SK-N-SH (cell line): Measurements from ENCODE around the gene SPO11. TPM values are rescaled to one million over a fixed set of nuclear protein-coding genes. Genes with fewer than 3 reads are reported as not detected.

Source experiments
- CTCF ChIA-PET: fragments of 300-600, 350-600 bp; formaldehyde crosslinking; extraction: SDS; loops from one replicate; lab custom pipeline; 2021; lab: Yijun Ruan, JAX
- POLR2A ChIA-PET: fragments of 350-600 bp; sonication (Branson Sonifier 250); formaldehyde crosslinking; extraction: SDS; loops from one replicate; lab custom pipeline; 2020; ENCODE audit warnings: antibody characterized with exemption, inconsistent platforms; lab: Yijun Ruan, JAX
- DNase-seq: peaks from one replicate; pipeline ENCODE4 v3.0.0; 2012
- H2AFZ ChIP-seq: fragments of 200-600 bp; sonication (generic); 2 replicates; pipeline ENCODE4 v1.8.1; 2016; ENCODE audit warnings: antibody characterized with exemption, mild to moderate bottlenecking, low read depth
- H3F3A ChIP-seq: fragments of 200-600 bp; sonication (generic); replicated peaks from 2 replicates; pipeline ENCODE3; 2016; ENCODE audit warnings: antibody characterized with exemption, mild to moderate bottlenecking; ENCODE audit not compliant: insufficient read depth
- H3K27ac ChIP-seq, 2 experiments: fragments of 200-500 bp in 1 of 2; fragments of 200-600 bp in 1 of 2; sonication (Bioruptor generic) in 1 of 2; sonication (generic), shearing (Covaris generic) in 1 of 2; 2 replicates each; pipeline versions ENCODE4 v1.5.1 to v1.6.1; 2014 to 2016; ENCODE audit warnings: low read depth in 2 of 2, inconsistent platforms in 1 of 2, low read length in 1 of 2, mild to moderate bottlenecking in 1 of 2, mixed read lengths in 1 of 2
- H3K27me3 ChIP-seq: fragments of 200-600 bp; sonication (generic), shearing (Covaris generic); 2 replicates; pipeline ENCODE4 v1.6.1; 2016; ENCODE audit warnings: mixed run types; ENCODE audit not compliant: insufficient read depth
- H3K36me3 ChIP-seq, 2 experiments: fragments of 200-500 bp in 1 of 2; fragments of 200-600 bp in 1 of 2; sonication (Bioruptor generic) in 1 of 2; sonication (generic) in 1 of 2; replicated peaks in 1 of 2; 2 replicates each; pipeline versions ENCODE3 to v1.5.1; 2014 to 2016; ENCODE audit warnings: low read length in 1 of 2, mild to moderate bottlenecking in 1 of 2; ENCODE audit not compliant: insufficient read depth in 2 of 2, control insufficient read depth in 1 of 2
- H3K4me1 ChIP-seq, 2 experiments: fragments of 200-500 bp in 1 of 2; fragments of 200-600 bp in 1 of 2; sonication (Bioruptor generic) in 1 of 2; sonication (generic), shearing (Covaris generic) in 1 of 2; 2 replicates each; pipeline versions ENCODE4 v1.5.1 to v1.6.1; 2014 to 2016; ENCODE audit warnings: low read depth in 1 of 2, low read length in 1 of 2, mixed run types in 1 of 2; ENCODE audit not compliant: insufficient read depth in 2 of 2, control insufficient read depth in 1 of 2
- H3K4me2 ChIP-seq: fragments of 200-600 bp; sonication (generic), shearing (Covaris generic); 2 replicates; pipeline ENCODE4 v1.6.1; 2017; ENCODE audit warnings: mixed run types
- H3K4me3 ChIP-seq, 2 experiments: fragments of 200-500 bp in 1 of 2; fragments of 200-600 bp in 1 of 2; sonication (Bioruptor generic) in 1 of 2; sonication (generic), shearing (Covaris generic) in 1 of 2; 2 replicates each; pipeline versions ENCODE4 v1.5.1 to v1.8.1; 2014 to 2016; ENCODE audit warnings: low read depth in 2 of 2, inconsistent platforms in 1 of 2, low read length in 1 of 2, mild to moderate bottlenecking in 1 of 2, mixed read lengths in 1 of 2, moderate library complexity in 1 of 2
- H3K79me2 ChIP-seq: fragments of 200-600 bp; sonication (generic); 2 replicates; pipeline ENCODE4 v1.8.1; 2017; ENCODE audit warnings: mild to moderate bottlenecking; ENCODE audit not compliant: insufficient read depth
- H3K9ac ChIP-seq: fragments of 200-600 bp; sonication (generic); 2 replicates; pipeline ENCODE4 v1.6.1; 2017; ENCODE audit warnings: mixed run types
- H3K9me2 ChIP-seq: fragments of 200-600 bp; sonication (generic); 2 replicates; pipeline ENCODE4 v1.6.1; 2017; ENCODE audit warnings: mixed run types
- H3K9me3 ChIP-seq: fragments of 200-600 bp; sonication (generic); 2 replicates; pipeline ENCODE4 v1.6.1; 2017; ENCODE audit warnings: mixed run types, mild to moderate bottlenecking, moderate library complexity
- H4K20me1 ChIP-seq: fragments of 200-600 bp; sonication (generic); 2 replicates; pipeline ENCODE4 v1.6.1; 2017; ENCODE audit warnings: mild to moderate bottlenecking, mixed run types; ENCODE audit not compliant: insufficient read depth
- EZH2phosphoT487 ChIP-seq: fragments of 200-600 bp; sonication (generic); IDR thresholded peaks from 2 replicates; pipeline ENCODE4 v1.6.1; 2017; ENCODE audit warnings: low read depth, mixed run types, mild to moderate bottlenecking, antibody characterized with exemption, moderate library complexity, borderline replicate concordance
- JUND ChIP-seq: IDR thresholded peaks from 2 replicates; pipeline ENCODE4 v1.4.0; 2012
- MEF2A ChIP-seq: IDR thresholded peaks from 2 replicates; pipeline ENCODE4 v1.4.0; 2012; ENCODE audit warnings: low read depth, borderline replicate concordance
- POLR2AphosphoS5 ChIP-seq: IDR thresholded peaks from 2 replicates; pipeline ENCODE4 v1.6.1; 2012; ENCODE audit warnings: low read depth, low read length
- RCOR1 ChIP-seq: fragments of 150-350 bp; IDR thresholded peaks from 2 replicates; pipeline ENCODE4 v1.6.1; 2017; ENCODE audit warnings: antibody characterized with exemption, low read length
- RFX5 ChIP-seq: IDR thresholded peaks from 2 replicates; pipeline ENCODE4 v1.6.1; 2012; ENCODE audit warnings: mild to moderate bottlenecking, improper control_type of control experiment, low read length
- RXRA ChIP-seq: IDR thresholded peaks from 2 replicates; pipeline ENCODE4 v1.4.0; 2012; ENCODE audit warnings: low read depth, mild to moderate bottlenecking, borderline replicate concordance
- SMC3 ChIP-seq: IDR thresholded peaks from 2 replicates; pipeline ENCODE4 v1.6.1; 2012; ENCODE audit warnings: low read depth, low read length, improper control_type of control experiment
- TAF1 ChIP-seq: IDR thresholded peaks from 2 replicates; pipeline ENCODE4 v1.6.1; 2012; ENCODE audit warnings: low read depth, mild to moderate bottlenecking, low read length, moderate library complexity, borderline replicate concordance
- TCF12 ChIP-seq: IDR thresholded peaks from 2 replicates; pipeline ENCODE4 v1.4.0; 2012
- YY1 ChIP-seq: IDR thresholded peaks from 2 replicates; pipeline ENCODE4 v1.4.0; 2012; ENCODE audit warnings: low read depth, mild to moderate bottlenecking
- WGBS: methylation state at CpG from one replicate; pipeline ENCODE4 v1.1.6; 2017; ENCODE audit warnings: low lambda C conversion rate; 5-methylcytosine and 5-hydroxymethylcytosine counted together
- polyA plus RNA-seq, 3 experiments: library from polyadenylated mRNA; depleted of rRNA; stranded (reverse); fragments of >200 nt; gene quantifications; 2 replicates each; pipeline ENCODE4 v1.2.3, GENCODE V29; 2012
- TF ChIP-seq, protein P1 (sequence below): IDR thresholded peaks from 2 replicates; pipeline ENCODE4 v1.4.0; 2012; ENCODE audit warnings: low read depth
- TF ChIP-seq, protein P2 (sequence below): IDR thresholded peaks from 2 replicates; pipeline ENCODE4 v1.4.0; 2012; ENCODE audit warnings: low read depth, borderline replicate concordance
- TF ChIP-seq, protein P3 (sequence below): IDR thresholded peaks from 2 replicates; pipeline ENCODE4 v1.4.0; 2012; ENCODE audit warnings: low read depth, borderline replicate concordance
- TF ChIP-seq, protein P4 (sequence below): fragments of 150-350 bp; IDR thresholded peaks from 2 replicates; pipeline ENCODE4 v1.6.1; 2016; ENCODE audit warnings: mild to moderate bottlenecking, low read depth, low read length
- TF ChIP-seq, protein P5 (sequence below): IDR thresholded peaks from 2 replicates; pipeline ENCODE4 v1.6.1; 2012; ENCODE audit warnings: mild to moderate bottlenecking, low read depth, low read length, moderate library complexity

SPO11 gene
- polyA plus RNA-seq, 1 of the 3 experiments (the other 2 are of a cell fraction): not detected

DNA sequence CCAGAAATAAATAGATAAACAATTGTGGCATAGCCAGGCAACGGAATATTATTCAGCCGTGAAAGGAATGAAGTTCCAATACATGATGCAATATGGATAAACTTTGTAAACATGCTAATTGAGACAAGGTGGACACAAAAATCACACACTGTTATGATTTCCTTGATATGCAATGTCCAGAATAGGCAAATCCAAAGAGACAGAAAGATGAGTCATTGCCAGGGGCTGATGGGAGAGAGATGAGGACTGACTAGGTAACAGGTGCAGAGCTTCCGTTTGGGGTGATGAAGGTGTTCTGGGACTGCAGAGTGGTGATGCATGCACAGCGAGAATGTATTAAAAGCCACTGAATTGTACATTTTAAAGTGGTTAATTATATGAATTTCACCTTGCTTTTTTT lies 31.1 kb upstream of the SPO11 start:
- no peak overlapping the region for H3K4me3 ChIP-seq
- no peaks in the 10 kb centered on the region for H3K27me3 ChIP-seq
- H4K20me1 ChIP-seq: no peaks in the 10 kb centered on the region
- no peaks in the 10 kb centered on the region for H3K4me1 ChIP-seq
- H3K27ac ChIP-seq: no peak overlapping the region
- H3F3A ChIP-seq: no peaks in the 10 kb centered on the region
- H3K9me3 ChIP-seq: no peaks in the 10 kb centered on the region
- H3K9ac ChIP-seq: no peak overlapping the region
- CTCF ChIA-PET: no interaction called here
- H2AFZ ChIP-seq: no peak overlapping the region
- TF ChIP-seq JUND (no peak), RFX5 (no peak)
- TF ChIP-seq, protein P1, sequence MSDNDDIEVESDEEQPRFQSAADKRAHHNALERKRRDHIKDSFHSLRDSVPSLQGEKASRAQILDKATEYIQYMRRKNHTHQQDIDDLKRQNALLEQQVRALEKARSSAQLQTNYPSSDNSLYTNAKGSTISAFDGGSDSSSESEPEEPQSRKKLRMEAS: no peak
- TF ChIP-seq, all 33 proteins: peak for 0
- Histone ChIP-seq H3K4me2 (no peak overlapping the region), H3K36me3 (no peaks in the 10 kb centered on the region), H3K9me2 (no peaks in the 10 kb centered on the region), H3K79me2 (no peaks in the 10 kb centered on the region)
- POLR2A ChIA-PET: no interaction called here
- no peak for DNase-seq
- 43% methylated on average over 4 of the region's 4 CpGs for WGBS

DNA sequence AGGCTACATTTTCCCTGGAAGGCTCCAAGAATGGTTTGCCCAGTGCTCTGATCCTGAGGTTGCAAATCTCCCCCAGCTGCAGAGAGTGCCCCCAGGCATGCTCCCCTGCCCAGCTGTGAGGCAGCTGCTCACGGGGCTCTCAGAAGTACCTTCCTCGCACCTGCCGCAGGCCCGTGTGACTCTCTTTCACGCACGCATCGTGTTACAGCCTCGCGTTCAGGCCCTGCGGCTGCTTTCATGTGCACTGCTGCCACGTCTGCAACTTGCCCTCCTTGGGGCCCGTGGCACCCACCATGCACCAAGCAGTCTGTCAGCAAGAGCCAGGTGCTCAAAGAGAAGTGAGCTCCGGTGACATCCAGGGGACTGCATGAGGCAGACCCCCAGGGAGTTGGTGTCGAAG lies 28.6 kb upstream of the SPO11 start:
- Histone ChIP-seq H3K36me3 (no peaks in the 10 kb centered on the region), H3K27ac (no peak overlapping the region), H3K27me3 (no peaks in the 10 kb centered on the region), H3K4me3 (no peak overlapping the region), H2AFZ (no peak overlapping the region), H3K4me2 (no peak overlapping the region), H4K20me1 (no peaks in the 10 kb centered on the region), H3K9me2 (no peaks in the 10 kb centered on the region), H3K4me1 (no peaks in the 10 kb centered on the region), H3K79me2 (no peaks in the 10 kb centered on the region), H3F3A (no peaks in the 10 kb centered on the region), H3K9me3 (no peaks in the 10 kb centered on the region), H3K9ac (no peak overlapping the region)
- ChIA-PET CTCF (interaction anchor here (0.7 to 1.4 kb wide), 4 partner anchors 14 to 42 kb away, joined by 3 to 5 read pairs (median 4); no protein-coding TSS in a partner anchor), POLR2A (no interaction called here)
- TF ChIP-seq TCF12 (no peak), RXRA (no peak)
- TF ChIP-seq, protein P2, sequence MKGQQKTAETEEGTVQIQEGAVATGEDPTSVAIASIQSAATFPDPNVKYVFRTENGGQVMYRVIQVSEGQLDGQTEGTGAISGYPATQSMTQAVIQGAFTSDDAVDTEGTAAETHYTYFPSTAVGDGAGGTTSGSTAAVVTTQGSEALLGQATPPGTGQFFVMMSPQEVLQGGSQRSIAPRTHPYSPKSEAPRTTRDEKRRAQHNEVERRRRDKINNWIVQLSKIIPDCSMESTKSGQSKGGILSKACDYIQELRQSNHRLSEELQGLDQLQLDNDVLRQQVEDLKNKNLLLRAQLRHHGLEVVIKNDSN: no peak
- DNase-seq: no peak
- 67% methylated on average over 14 of the region's 14 CpGs for WGBS

DNA sequence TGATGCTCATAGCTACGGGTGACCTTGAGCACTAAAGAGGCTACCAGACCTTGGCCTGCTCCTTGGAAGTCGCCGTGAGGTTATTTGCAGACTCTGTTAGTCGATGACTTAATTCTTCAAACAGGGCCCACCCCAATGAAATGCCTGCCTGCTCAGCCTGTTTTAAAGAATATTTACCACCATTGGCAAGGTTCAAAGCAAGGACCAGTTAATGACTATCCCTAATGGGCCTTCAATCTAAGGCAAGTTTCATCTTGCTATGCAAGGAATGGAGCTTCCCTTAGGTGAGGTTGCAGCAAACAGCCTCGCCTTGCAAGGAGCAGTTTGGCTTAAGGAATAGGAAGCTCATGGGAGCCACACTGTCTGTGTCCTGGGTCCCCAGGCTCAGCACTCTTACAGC lies 22.9 kb upstream of the SPO11 start:
- H3K79me2 ChIP-seq: no peaks in the 10 kb centered on the region
- TF ChIP-seq, protein P3, sequence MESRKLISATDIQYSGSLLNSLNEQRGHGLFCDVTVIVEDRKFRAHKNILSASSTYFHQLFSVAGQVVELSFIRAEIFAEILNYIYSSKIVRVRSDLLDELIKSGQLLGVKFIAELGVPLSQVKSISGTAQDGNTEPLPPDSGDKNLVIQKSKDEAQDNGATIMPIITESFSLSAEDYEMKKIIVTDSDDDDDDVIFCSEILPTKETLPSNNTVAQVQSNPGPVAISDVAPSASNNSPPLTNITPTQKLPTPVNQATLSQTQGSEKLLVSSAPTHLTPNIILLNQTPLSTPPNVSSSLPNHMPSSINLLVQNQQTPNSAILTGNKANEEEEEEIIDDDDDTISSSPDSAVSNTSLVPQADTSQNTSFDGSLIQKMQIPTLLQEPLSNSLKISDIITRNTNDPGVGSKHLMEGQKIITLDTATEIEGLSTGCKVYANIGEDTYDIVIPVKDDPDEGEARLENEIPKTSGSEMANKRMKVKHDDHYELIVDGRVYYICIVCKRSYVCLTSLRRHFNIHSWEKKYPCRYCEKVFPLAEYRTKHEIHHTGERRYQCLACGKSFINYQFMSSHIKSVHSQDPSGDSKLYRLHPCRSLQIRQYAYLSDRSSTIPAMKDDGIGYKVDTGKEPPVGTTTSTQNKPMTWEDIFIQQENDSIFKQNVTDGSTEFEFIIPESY: no peak
- TF ChIP-seq MEF2A (no peak), RCOR1 (no peak), SMC3 (no peak), EZH2phosphoT487 (no peak), TAF1 (no peak), POLR2AphosphoS5 (no peak), YY1 (no peak)
- TF ChIP-seq, protein P4, sequence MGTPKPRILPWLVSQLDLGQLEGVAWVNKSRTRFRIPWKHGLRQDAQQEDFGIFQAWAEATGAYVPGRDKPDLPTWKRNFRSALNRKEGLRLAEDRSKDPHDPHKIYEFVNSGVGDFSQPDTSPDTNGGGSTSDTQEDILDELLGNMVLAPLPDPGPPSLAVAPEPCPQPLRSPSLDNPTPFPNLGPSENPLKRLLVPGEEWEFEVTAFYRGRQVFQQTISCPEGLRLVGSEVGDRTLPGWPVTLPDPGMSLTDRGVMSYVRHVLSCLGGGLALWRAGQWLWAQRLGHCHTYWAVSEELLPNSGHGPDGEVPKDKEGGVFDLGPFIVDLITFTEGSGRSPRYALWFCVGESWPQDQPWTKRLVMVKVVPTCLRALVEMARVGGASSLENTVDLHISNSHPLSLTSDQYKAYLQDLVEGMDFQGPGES: no peak
- TF ChIP-seq, protein P5, sequence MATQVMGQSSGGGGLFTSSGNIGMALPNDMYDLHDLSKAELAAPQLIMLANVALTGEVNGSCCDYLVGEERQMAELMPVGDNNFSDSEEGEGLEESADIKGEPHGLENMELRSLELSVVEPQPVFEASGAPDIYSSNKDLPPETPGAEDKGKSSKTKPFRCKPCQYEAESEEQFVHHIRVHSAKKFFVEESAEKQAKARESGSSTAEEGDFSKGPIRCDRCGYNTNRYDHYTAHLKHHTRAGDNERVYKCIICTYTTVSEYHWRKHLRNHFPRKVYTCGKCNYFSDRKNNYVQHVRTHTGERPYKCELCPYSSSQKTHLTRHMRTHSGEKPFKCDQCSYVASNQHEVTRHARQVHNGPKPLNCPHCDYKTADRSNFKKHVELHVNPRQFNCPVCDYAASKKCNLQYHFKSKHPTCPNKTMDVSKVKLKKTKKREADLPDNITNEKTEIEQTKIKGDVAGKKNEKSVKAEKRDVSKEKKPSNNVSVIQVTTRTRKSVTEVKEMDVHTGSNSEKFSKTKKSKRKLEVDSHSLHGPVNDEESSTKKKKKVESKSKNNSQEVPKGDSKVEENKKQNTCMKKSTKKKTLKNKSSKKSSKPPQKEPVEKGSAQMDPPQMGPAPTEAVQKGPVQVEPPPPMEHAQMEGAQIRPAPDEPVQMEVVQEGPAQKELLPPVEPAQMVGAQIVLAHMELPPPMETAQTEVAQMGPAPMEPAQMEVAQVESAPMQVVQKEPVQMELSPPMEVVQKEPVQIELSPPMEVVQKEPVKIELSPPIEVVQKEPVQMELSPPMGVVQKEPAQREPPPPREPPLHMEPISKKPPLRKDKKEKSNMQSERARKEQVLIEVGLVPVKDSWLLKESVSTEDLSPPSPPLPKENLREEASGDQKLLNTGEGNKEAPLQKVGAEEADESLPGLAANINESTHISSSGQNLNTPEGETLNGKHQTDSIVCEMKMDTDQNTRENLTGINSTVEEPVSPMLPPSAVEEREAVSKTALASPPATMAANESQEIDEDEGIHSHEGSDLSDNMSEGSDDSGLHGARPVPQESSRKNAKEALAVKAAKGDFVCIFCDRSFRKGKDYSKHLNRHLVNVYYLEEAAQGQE: no peak

More for the DNA sequence above, 22.9 kb upstream of the SPO11 start:
- no peak overlapping the region for H3K27ac ChIP-seq
- no peak overlapping the region for H3K9ac ChIP-seq
- whole genome bisulfite sequencing: 49% methylated on average over 5 of the region's 5 CpGs
- no peak overlapping the region for H3K4me2 ChIP-seq
- H3K36me3 ChIP-seq: no peaks in the 10 kb centered on the region
- H4K20me1 ChIP-seq: no peaks in the 10 kb centered on the region
- H3F3A ChIP-seq: no peaks in the 10 kb centered on the region
- no peaks in the 10 kb centered on the region for H3K9me3 ChIP-seq
- no peaks in the 10 kb centered on the region for H3K27me3 ChIP-seq
- ChIA-PET POLR2A (no interaction called here), CTCF (interaction anchor here (0.9 kb wide), 1 partner anchor 25 kb away, joined by 3 read pairs; no protein-coding TSS in a partner anchor)
- no peak overlapping the region for H2AFZ ChIP-seq
- no peaks in the 10 kb centered on the region for H3K9me2 ChIP-seq
- H3K4me3 ChIP-seq: no peak overlapping the region
- no peak for DNase-seq
- no peaks in the 10 kb centered on the region; a peak in 1 of 4 replicates for H3K4me1 ChIP-seq
